Heart right ventricle (tissue), 16 donors: ENCODE data around the gene FARSB. TPM values are rescaled to one million over a fixed set of nuclear protein-coding genes. Genes with fewer than 3 reads are reported as not detected.

Experiments used
- ATAC-seq, 8 donors: fragments of 200-7000 bp; cut with Tn5 transposase; one replicate each; pipeline ENCODE4 v1.9.1; 2020; ENCODE audit warnings: mild to moderate bottlenecking in 8 of 8, moderate library complexity in 8 of 8, moderate number of reproducible peaks in 1 of 8
- DNase-seq, 2 donors: peaks; one replicate each; pipeline ENCODE4 v3.0.0-alpha.2; 2020
- H3K27ac ChIP-seq, 10 donors: fragments of 200-600 bp; sonication (generic) in 2 of 10; one replicate each; pipeline versions ENCODE4 v1.5.0 to v1.8.0; 2020 to 2022; ENCODE audit warnings: mild to moderate bottlenecking in 3 of 10
- H3K27me3 ChIP-seq, 7 donors: fragments of 200-600 bp; one replicate each; pipeline ENCODE4 v1.8.0; 2021 to 2022; ENCODE audit warnings: mild to moderate bottlenecking in 2 of 7
- H3K36me3 ChIP-seq, 9 donors: fragments of 200-600 bp; sonication (generic) in 1 of 9; one replicate each; pipeline versions ENCODE4 v1.5.0 to v1.8.0; 2020 to 2022; ENCODE audit warnings: mild to moderate bottlenecking in 2 of 9
- H3K4me1 ChIP-seq, 9 donors: fragments of 200-600 bp; sonication (generic) in 1 of 9; one replicate each; pipeline versions ENCODE4 v1.5.0 to v1.8.0; 2020 to 2022; ENCODE audit warnings: mild to moderate bottlenecking in 4 of 9
- H3K4me3 ChIP-seq, 10 donors: fragments of 200-600 bp; sonication (generic) in 2 of 10; one replicate each; pipeline versions ENCODE4 v1.5.0 to v1.8.0; 2020 to 2022; ENCODE audit warnings: mild to moderate bottlenecking in 7 of 10, moderate library complexity in 2 of 10
- H3K9me3 ChIP-seq, 11 donors: fragments of 200-600 bp in 10 of 11; sonication (generic) in 2 of 11; one replicate each; pipeline versions ENCODE4 v1.5.0 to v1.8.0; 2013 to 2022; ENCODE audit warnings: mild to moderate bottlenecking in 2 of 11, control low read depth in 1 of 11, moderate library complexity in 1 of 11
- WGBS, 2 donors: extraction: QIAGEN DNeasy Blood & Tissue Kit; methylation state at CpG; one replicate each; pipeline ENCODE4 v1.1.7; 2013; ENCODE audit warnings: inconsistent platforms in 1 of 2; 5-methylcytosine and 5-hydroxymethylcytosine counted together
- intact Hi-C, 10 donors: fragments of 100-400 bp; cut with DNase I; formaldehyde crosslinking; loops; one replicate each; pipeline versions ENCODE4 v1.11.1 to v1.14.2; 2022
- polyA plus RNA-seq, 2 donors: library from polyadenylated mRNA; stranded (reverse); fragments of 200-250 nt; gene quantifications; one replicate each; pipeline ENCODE4 v1.2.3, GENCODE V29; 2013
- total RNA-seq, 10 donors: library from RNA; stranded (reverse); fragmentation: NEBNext Ultra II Directional in 3 of 10; extraction: Animal tissue kit (Norgen Biotek cat#: 25700) in 3 of 10; gene quantifications; one replicate each; pipeline versions ENCODE4 v1.2.1 to v1.2.4, GENCODE V29; 2021 to 2023
- TF ChIP-seq, protein P1 (sequence below), 9 donors: fragments of 200-600 bp; sonication (generic) in 2 of 9; IDR thresholded peaks; one replicate each; pipeline versions ENCODE4 v1.5.0 to v1.8.0; 2021 to 2022; ENCODE audit warnings: antibody characterized with exemption in 9 of 9, mild to moderate bottlenecking in 5 of 9, moderate library complexity in 1 of 9
- donor health status: Arrhythmogenic right ventricular cardiomyopathy.
- donor health status: ischemic (EF 13 %, LVEDD 7.1; RV severe dilation, severe dysfunction).
- donor health status: healthy with polysubstance abuse.
- donor health status: DM: no; HTN: yes; CAD: no.
- donor health status: DM: no; HTN: no; CAD: no.
- donor health status: ischemic (EF 25% LVEDD 6.9; RV normal size, moderate dysfunction).
- donor health status: ischemic (EF 25% LVEDD 5.7; RV mildly dilated, moderate dysfunction).
- donor health status: healthy.
- donor health status: DM: yes; HTN: yes; CAD: no.
- donor health status: Ischemic cardiomyopathy.
- donor health status: ischemic (EF 35%, LVEDD 5.7; RV mildly dilated, moderate dysfunction).
- donor health status: nonischemic (EF 11% LVEDD 7.7; RV severe dilation, severe dysfunction).
- donor health status: DM: yes; HTN: yes; CAD: no.
- donor health status: PGD.
- donor health status: ischemic (EF 29% LVEDD 5.4; RV normal size, mild dysfunction).
- donor health status: nonischemic (EF 23%, LVEDD 6.1; RV moderate dilation, normal function).

FARSB gene
- total and polyA plus RNA-seq, 12 donors, result 12.1 to 26.6 (median 20.5) TPM

DNA sequence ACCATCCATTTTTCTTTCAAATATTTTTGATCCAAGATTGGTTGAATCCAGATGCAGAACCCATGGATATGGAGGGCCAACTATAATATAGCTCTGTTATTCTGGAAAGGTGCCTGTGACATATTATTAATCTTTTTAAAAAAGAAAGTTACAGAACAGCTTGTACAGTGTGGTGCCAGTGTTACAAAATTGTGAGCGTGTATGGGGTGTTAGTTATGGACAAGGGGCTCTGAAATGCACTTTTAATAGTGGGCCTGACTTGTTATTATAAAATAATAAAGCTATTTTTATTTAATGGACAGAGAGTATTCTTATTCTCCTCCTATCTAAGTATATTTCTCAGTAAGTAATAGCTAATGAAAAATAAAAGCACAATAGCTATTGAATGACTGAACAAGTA, 111.2 kb downstream of the FARSB start:
- Histone ChIP-seq H3K36me3 (no peaks in the 10 kb centered on the region), H3K4me1 (peaks cover 0 to 5% (median 0%) of the 10 kb centered on the region in 9 donors), H3K27ac (no peak overlapping the region), H3K27me3 (peaks cover 0 to 2% (median 0%) of the 10 kb centered on the region in 7 donors), H3K9me3 (no peaks in the 10 kb centered on the region), H3K4me3 (no peak overlapping the region)
- TF ChIP-seq, protein P1, sequence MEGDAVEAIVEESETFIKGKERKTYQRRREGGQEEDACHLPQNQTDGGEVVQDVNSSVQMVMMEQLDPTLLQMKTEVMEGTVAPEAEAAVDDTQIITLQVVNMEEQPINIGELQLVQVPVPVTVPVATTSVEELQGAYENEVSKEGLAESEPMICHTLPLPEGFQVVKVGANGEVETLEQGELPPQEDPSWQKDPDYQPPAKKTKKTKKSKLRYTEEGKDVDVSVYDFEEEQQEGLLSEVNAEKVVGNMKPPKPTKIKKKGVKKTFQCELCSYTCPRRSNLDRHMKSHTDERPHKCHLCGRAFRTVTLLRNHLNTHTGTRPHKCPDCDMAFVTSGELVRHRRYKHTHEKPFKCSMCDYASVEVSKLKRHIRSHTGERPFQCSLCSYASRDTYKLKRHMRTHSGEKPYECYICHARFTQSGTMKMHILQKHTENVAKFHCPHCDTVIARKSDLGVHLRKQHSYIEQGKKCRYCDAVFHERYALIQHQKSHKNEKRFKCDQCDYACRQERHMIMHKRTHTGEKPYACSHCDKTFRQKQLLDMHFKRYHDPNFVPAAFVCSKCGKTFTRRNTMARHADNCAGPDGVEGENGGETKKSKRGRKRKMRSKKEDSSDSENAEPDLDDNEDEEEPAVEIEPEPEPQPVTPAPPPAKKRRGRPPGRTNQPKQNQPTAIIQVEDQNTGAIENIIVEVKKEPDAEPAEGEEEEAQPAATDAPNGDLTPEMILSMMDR (IDR thresholded peaks at IDR 0.05), result no peak
- no peak for ATAC-seq
- no peak for DNase-seq
- WGBS, 2 donors, result 81 to 87% methylated on average over 1 of the region's 1 CpG
- intact Hi-C loops, result loop anchor here in 1 of 10 donors (10.0 kb wide), 1 partner anchor 540 kb away; no protein-coding TSS in a partner anchor

- ATAC-seq (no peak), DNase-seq (no peak)
- WGBS, 2 donors, result 78 to 81% methylated on average over 3 of the region's 3 CpGs
- H3K36me3 ChIP-seq, result no peaks in the 10 kb centered on the region
- H3K27ac ChIP-seq, result no peak overlapping the region
- TF ChIP-seq, protein P1 (IDR thresholded peaks at IDR 0.05), result no peak
- no peaks in the 10 kb centered on the region for H3K4me1 ChIP-seq
- H3K4me3 ChIP-seq, result no peak overlapping the region
- H3K27me3 ChIP-seq, result peaks cover 0 to 9% (median 0%) of the 10 kb centered on the region in 7 donors
- H3K9me3 ChIP-seq, result no peaks in the 10 kb centered on the region
- intact Hi-C loops, result no loop called here
These were observed 117.4 kb downstream of the FARSB start for GRCh38 chr2:222538535-222538934.

DNA sequence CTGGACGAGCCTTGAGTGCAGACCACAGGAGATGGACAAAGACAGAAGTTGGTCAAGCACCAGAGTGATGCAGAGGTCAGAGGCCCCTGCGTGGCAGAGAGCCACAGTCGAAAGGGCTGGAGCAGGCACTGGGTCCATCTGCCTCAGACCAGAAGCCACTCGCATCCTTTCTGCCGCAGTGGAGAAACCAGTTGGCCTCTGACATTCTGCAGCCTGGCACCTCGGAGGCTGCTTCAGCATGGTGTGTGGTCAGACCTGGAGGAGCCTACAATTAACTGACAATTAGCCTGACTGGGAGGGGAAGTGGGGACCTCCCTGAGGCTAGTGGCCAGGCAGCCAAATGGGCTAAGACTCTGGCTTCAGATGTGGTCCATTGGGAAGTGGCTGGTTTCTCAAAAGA, 120.4 kb downstream of the FARSB start:
- H3K4me1 ChIP-seq, result no peaks in the 10 kb centered on the region
- no peaks in the 10 kb centered on the region for H3K36me3 ChIP-seq
- H3K27me3 ChIP-seq, result peaks cover 0 to 9% (median 0%) of the 10 kb centered on the region in 7 donors
- ATAC-seq (no peak), DNase-seq (no peak)
- no peak overlapping the region for H3K4me3 ChIP-seq
- no peaks in the 10 kb centered on the region for H3K9me3 ChIP-seq
- TF ChIP-seq, protein P1 (IDR thresholded peaks at IDR 0.05), result no peak
- intact Hi-C loops, result no loop called here
- no peak overlapping the region for H3K27ac ChIP-seq
- 83 to 90% methylated on average over 6 of the region's 6 CpGs for WGBS, 2 donors

- TF ChIP-seq, protein P1 (IDR thresholded peaks at IDR 0.05), result no peak
- Histone ChIP-seq H3K36me3 (no peaks in the 10 kb centered on the region), H3K4me1 (no peaks in the 10 kb centered on the region), H3K9me3 (peaks cover 0 to 8% (median 0%) of the 10 kb centered on the region in 11 donors), H3K27ac (no peak overlapping the region), H3K4me3 (no peak overlapping the region), H3K27me3 (peaks cover 0 to 9% (median 0%) of the 10 kb centered on the region in 7 donors)
- intact Hi-C loops, result no loop called here
- WGBS, 2 donors, result 80 to 87% methylated on average over 5 of the region's 5 CpGs
- ATAC-seq, result no peak
- no peak for DNase-seq
These were observed 123.6 kb downstream of the FARSB start for GRCh38 chr2:222532315-222532714.
